Right renal pelvis (tissue), 4 donors: ENCODE results near the gene PRRT2. TPM values are rescaled to one million over a fixed set of nuclear protein-coding genes. Genes with fewer than 3 reads are reported as not detected.
"Not testable (repeated sequence)": the region's sequence is repeated elsewhere in the genome, so short reads cannot be mapped to it uniquely, and the experiment has no call there.

Source experiments
- DNase-seq, 4 donors: peaks; one replicate each; pipeline ENCODE4 v3.0.0-alpha.2; 2013; ENCODE audit warnings: low read depth in 4 of 4, low spot score in 3 of 4, missing footprints in 1 of 4
- polyA plus RNA-seq, 4 donors: library from polyadenylated mRNA; unstranded; fragments of 120-200 nt; gene quantifications; one replicate each; pipeline ENCODE4 v1.2.1, GENCODE V29; 2013; ENCODE audit not compliant: insufficient read length in 4 of 4

The PRRT2 gene
- 10 to 100 TPM; 14.7 to 21.0 (median 17.1) TPM for polyA plus RNA-seq

DNA sequence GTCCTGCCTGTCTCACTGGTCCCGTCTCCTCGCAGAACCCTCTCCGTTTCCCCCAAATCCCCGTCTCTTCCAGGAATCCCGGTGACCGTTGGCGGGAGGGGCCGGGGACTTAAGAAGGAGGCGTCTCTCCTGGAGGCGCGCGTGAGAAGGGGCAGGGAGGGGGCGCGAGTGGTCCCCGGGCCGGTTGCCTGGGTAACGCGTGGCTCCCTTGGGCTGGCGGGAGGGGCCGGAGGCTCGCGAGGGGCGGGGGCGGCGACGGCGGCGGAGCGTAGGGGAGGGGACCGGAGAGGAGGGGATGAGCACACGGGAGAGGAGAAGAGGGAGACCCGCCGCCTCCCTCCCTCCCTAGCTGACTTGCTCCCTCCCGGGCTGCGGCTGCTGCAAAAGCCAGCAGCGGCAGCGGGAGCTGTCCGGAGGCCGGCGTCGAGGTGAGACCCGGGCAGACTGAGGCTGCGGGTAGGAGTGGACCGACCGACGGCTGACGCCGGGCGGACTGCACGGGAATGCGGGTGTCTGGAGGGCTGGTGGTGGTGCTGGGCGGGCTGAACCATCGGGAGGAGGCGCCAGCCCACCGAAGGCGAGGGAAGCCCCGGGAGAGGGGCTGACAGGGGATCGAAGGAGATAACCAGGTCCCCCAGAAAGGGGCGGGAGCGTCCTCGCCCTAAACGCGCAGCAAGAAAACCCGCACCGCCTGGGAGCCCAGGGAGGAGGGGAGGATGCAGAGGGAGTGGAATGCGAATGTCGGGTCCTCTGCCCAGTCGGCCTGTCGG is at the start of gene PRRT2:
Gene PRRT2 (plus strand): TSS at position 298 of the 770 bp plus-strand sequence. CDS start 862 bp downstream, outside the sequence.
- DNase-seq, result no peak

GRCh38 chr16:29763326-29763725 is 48.7 kb upstream of the PRRT2 start:
- DNase-seq, result no peak

DNA sequence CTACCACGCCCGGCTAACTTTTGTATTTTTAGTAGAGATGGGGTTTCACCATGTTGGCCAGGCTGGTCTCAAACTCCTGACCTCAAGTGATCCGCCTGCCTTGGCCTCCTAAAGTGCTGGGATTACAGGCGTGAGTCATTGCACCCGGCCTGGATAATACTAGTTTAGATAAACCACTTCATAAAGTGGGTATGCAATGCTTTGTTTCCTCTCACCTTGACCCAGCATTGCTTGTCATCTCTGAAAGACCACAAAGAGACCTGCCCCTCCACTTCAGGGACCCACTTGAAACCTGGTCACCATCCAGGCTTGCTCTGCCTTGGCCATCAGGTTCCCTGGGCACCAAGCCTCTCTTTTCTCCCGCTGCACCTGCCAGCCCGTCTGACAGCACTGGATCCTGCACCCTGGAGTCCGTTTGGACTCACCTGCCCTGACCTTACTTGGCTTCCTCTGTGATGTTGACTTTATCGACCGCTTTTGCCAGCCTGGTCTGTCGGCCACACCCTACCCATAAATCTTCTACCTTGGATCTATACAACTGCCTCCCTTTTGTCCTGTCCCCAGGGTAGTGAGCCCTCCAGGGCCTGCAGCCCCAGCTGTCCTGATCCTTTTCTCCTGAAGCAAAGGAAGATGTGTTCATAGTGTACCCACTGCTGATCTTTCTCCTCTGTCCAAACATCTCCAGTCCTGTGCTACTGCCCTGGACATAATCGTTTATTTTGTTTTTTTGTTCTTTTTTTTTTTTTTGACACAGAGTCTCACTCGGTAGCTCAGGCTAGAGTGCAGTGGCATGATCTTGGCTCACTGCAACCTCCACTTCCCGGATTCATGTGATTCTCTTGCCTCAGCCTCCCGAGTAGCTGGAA is 46.6 kb upstream of the PRRT2 start:
- no peak for DNase-seq

DNA sequence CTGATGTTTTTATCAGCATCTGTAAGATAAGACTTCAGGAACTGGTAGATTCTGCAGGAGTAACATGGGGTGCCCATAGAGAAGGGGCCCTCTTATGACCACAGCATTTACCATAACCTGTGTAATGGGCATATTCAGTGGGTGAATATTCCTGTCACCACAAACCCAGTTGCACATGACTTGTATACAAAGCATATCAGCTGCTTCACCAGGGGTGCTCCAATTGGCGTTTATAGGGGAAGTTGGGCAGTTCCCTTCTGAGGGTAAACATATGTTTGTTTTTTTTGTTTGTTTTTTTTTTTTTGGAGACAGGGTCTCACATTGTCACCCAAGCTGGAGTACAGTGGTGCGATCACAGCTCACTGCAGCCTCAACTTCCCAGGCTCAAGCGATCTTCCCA is 45.4 kb upstream of the PRRT2 start:
- no peak for DNase-seq

DNA sequence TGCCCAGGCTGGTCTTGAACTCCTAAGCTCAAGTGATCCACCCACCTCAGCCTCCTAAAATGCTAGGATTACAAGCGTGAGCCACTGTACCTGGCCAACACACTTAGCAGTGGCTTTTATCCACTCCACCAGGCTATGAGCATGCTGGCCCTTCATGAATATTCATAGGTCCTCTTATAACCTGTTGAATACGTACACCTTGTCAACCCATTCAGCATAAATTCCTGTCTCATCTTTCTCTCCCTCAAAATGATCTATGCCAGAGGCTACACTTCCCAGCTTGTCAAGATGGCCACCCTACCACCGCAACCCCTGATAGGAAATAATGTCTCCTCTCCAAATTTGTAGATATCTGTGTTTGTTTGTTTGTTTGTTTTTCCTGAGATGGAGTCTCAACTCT is 44.9 kb upstream of the PRRT2 start:
- DNase-seq, result no peak

DNA sequence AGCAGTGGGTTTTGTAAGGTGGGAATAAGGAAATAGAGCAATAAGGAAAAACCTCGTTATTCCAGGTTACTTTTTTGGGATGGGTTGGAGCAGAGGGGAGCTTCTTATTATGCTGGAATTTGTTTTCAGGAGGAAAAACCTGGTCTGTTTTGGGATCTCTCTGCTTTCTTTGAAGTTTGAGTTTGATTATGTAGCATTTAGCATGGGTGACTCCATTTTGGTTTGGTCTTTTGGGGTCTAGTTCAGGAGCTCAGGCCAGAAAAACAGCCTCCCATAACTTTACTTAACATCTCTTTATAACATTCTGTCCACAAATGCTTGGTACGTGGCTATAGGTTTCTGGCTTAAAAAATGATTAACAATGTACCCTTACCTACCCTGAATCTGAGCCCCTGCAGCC is 42.5 kb upstream of the PRRT2 start:
- no peak for DNase-seq

GRCh38 chr16:29770250-29770929 is 41.6 kb upstream of the PRRT2 start:
- no peak for DNase-seq

- not testable (repeated sequence) for DNase-seq
These were observed 39.7 kb upstream of the PRRT2 start for GRCh38 chr16:29772330-29772729.

GRCh38 chr16:29774730-29775129 is 37.3 kb upstream of the PRRT2 start:
- no peak for DNase-seq

DNA sequence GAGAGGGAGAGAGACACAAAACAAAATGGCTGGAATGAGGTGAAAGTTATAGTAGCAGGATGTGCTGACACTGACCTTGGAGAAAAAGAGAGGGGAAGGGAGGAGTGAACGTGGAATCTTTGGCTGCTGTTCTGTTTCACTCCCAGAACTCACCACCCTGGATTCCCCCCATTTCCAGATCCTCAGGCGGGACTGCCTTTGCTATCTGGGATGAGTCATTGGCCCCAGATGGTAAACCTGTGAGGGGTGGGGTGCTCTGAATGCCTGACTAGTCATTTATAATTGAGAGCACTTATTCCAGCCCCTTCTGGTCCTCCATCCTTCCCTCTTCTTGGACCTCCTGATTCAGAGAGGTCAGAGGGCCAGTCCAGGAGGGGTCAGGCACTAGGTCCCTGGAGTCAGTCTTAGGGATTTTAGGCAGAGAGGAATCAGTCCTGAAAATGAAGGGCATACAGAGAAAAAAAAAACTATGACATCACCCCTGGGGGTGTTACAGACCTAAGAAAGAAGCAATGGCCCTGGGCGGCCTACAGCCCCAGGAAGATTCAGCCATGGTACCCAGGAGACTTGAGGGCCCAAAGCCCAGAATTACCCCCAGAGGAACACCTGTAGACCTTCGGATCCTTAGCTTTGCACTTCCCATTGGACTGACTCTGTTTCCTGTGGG is 36.1 kb upstream of the PRRT2 start:
- DNase-seq, result no peak

DNA sequence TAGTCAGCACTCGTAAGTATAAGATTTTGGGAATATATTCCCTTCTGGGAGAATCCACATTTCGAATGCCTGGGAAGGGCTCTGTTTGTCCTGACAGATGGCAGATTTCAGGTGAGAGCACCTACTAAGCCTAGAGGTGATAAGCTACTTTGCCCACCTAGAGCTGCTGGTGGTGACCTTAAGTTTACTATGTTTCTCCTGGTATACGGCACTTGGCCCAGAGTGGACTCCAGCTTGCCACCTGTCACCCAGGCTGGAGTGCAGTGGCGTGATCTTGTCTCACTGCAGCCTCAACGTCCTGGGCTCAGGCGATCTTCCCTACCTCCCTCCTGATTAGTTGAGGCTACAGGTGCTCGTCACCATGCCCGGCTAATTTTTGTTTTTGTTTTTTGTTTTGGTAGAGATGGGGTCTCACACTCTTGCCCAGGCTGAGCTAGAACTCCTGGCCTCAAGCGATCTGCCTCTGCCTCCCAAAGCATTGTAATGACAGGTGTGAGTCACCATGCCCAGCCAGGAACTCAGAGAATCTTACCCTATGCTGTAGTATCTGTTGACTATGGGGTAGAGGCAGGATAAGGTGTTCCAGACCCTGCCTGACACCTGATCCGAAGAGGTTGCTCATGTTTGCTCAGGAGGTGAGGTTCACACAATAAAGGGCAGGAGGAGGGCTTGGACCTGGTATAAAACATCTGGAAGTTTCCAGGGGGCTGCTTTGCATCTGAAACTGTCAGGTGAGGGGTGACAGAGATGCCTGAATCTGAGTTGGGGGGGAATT is 34.2 kb upstream of the PRRT2 start, which contains the start of gene ZG16:
Gene ZG16 (plus strand): TSS at position 681 of the 775 bp plus-strand sequence. CDS start 1,011 bp downstream, outside the sequence.
- no peak for DNase-seq

DNA sequence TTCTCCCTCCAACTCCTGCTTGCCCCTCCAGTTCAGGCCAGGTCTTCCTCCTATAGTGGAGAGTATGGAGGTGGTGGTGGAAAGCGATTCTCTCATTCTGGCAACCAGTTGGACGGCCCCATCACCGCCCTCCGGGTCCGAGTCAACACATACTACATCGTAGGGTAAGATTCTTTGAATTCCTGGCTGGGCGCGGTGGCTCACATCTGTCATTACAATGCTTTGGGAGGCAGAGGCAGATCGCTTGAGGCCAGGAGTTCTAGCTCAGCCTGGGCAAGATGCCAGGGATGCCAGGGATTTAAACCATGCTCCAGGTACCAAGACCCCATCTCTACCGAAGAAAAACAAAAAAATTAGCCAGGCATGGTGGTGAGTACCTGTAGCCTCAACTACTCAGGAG is 32.5 kb upstream of the PRRT2 start:
- no peak for DNase-seq

DNA sequence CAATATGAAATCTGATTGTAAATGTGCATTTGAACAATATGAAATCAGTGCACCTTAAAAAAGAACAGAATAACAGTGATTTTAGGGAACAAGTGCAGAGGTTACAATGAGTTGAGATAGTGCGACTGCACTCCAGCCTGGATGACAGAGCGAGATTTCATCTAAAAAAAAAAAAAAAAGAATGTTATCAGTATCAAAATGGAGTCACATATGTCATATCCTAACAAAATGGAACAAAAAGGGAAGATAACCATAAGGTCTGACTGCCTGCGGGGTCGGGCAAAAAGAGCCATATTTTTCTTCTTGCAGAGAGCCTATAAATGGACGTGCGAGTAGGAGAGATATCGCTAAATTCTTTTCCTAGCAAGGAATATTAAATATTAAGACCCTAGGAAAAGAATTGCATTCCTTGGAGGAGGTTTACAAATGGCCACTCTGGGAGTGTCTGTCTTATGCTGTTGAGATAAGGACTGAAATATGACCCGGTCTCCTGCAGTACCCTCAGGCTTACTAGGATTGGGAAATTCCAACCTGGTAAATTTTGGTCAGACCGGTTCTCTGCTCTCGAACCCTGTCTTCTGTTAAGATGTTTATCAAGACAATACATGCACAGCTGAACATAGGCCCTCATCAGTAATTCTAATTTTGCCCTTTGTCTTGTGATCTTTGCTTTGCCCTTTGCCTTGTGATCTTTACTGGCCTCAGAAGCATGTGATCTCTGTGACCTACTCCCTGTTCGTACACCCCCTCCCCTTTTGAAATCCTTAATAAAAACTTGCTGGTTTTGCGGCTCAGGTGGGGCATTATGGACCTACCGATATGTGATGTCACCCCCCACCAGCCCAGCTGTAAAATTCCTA is 28.7 kb upstream of the PRRT2 start:
- not testable (repeated sequence) for DNase-seq

DNA sequence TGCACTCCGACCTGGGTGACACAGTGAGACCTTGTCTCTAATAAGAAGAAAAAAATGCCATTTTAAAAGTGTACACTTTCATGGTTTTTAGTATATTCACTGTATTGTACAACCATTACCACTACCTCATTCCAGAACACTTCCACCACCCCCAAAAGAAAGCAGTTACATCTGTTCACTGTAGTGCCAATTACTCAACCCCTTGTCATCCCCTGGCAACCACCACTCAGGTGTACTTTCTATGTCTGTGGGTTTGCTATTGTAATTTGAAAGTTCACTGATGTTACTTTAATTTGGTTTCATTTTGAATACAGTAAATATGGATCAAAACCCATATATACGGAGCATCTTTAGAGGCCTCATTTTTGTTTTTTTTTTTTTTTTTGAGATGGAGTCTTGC is 27.8 kb upstream of the PRRT2 start:
- no peak for DNase-seq

DNA sequence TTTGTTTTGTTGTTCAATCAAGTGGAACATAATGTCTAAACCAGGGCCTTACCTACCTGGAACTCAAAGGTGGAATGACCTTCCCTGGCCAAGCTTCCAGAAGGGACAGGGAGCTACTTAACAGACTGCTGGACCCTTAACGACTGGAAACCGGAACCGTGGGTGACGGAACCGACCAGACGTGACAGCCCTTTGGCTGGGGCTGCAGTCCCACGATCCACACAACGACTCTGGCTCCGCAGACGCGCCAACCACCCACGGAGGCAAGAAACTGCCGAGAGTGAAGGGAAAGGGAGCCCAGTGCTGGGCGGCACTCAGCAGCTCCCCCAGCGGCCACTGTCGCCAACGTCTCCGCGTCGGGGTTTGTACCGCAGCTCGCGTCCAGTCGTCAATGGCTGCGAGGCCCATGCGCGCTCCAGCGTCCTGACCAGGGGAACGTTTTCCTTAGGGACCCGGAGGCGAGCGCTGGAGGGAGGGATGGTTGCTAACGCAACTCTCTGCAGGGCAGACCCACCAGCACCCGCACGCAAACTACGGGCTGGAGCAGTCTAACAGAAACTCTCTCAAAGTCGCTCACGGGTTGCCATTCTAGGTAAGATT is 27.0 kb upstream of the PRRT2 start:
- peak in 1 of 4 donors; percentile 44 for DNase-seq

GRCh38 chr16:29787155-29787554 is 24.8 kb upstream of the PRRT2 start:
- not testable (repeated sequence) for DNase-seq

DNA sequence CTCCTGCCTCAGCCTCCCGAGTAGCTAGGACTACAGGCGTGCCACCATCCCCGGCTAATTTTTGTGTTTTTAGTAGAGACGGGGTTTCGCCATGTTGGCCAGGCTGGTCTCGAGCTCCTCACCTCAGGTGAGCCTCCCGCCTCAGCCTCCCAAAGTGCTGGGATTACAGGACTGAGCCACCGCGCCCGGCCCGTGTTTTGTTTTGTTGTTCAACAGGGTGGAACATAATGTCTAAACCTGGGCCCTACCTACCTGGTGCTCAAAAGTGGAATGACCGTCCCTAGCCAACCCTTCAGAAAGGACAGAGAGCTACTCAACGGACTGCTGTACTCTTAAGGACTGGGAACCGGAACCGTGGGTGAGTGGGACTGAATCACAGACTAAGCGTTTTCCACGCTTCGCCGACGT is 22.2 kb upstream of the PRRT2 start:
- no peak for DNase-seq
